SK-N-SH treated with all-trans-retinoic acid at 6 μM for 48 hours (cell line): ENCODE measurements around the gene SORCS3.
A peak's percentile ranks its signal among the peaks of the same experiment; 100 is the strongest.

Experiments used
- ATAC-seq: fragments of 200-7000 bp; cut with Tn5 transposase; 3 replicates; pipeline ENCODE4 v1.9.1; 2020; ENCODE audit warnings: mild to moderate bottlenecking, moderate library complexity
- ARNTL ChIP-seq: fragments of 450-650 bp; formaldehyde crosslinking; IDR thresholded peaks from 2 replicates; pipeline ENCODE4 v1.5.0; 2020; ENCODE audit warnings: low read depth, mild to moderate bottlenecking, moderate library complexity, borderline replicate concordance
- CSDC2 ChIP-seq: fragments of 250-450 bp; sonication (Bioruptor Pico); IDR thresholded peaks from 2 replicates; pipeline ENCODE4 v1.5.0; 2020; ENCODE audit warnings: mild to moderate bottlenecking, moderate library complexity
- CSRNP3 ChIP-seq: fragments of 250-450 bp; sonication (Bioruptor Pico); IDR thresholded peaks from 2 replicates; pipeline ENCODE4 v1.5.1; 2021; ENCODE audit warnings: mild to moderate bottlenecking, moderate library complexity
- ESRRG ChIP-seq: fragments of 250-450 bp; sonication (Bioruptor Pico); IDR thresholded peaks from 2 replicates; pipeline ENCODE4 v1.6.1; 2021; ENCODE audit warnings: mild to moderate bottlenecking
- GLIS3 ChIP-seq: fragments of 250-450 bp; sonication (Bioruptor Pico); IDR thresholded peaks from 2 replicates; pipeline ENCODE4 v1.5.0; 2020; ENCODE audit warnings: mild to moderate bottlenecking, moderate library complexity
- ISL1 ChIP-seq: fragments of 250-450 bp; sonication (Bioruptor Pico); IDR thresholded peaks from 2 replicates; pipeline ENCODE4 v2.1.2; 2022; ENCODE audit warnings: mild to moderate bottlenecking, moderate library complexity
- OSR1 ChIP-seq: fragments of 250-450 bp; sonication (Bioruptor Pico); IDR thresholded peaks from 2 replicates; pipeline ENCODE4 v1.8.0; 2022; ENCODE audit warnings: moderate library complexity, mild to moderate bottlenecking, inconsistent platforms
- POU6F1 ChIP-seq: fragments of 250-450 bp; sonication (Bioruptor Pico); IDR thresholded peaks from 2 replicates; pipeline ENCODE4 v1.8.0; 2021; ENCODE audit warnings: low read depth, mild to moderate bottlenecking, moderate library complexity, borderline replicate concordance
- PPARA ChIP-seq: fragments of 250-450 bp; sonication (Bioruptor Pico); IDR thresholded peaks from 2 replicates; pipeline ENCODE4 v1.5.0; 2020; ENCODE audit warnings: mild to moderate bottlenecking, borderline replicate concordance
- RARB ChIP-seq: fragments of 250-450 bp; sonication (Bioruptor Pico); IDR thresholded peaks from 2 replicates; pipeline ENCODE4 v1.8.0; 2021; ENCODE audit warnings: mild to moderate bottlenecking, moderate library complexity
- TCF4 ChIP-seq: fragments of 250-450 bp; sonication (Bioruptor Pico); IDR thresholded peaks from 2 replicates; pipeline ENCODE4 v1.8.0; 2021; ENCODE audit warnings: mild to moderate bottlenecking, moderate library complexity, borderline replicate concordance
- TOX ChIP-seq: fragments of 250-450 bp; sonication (Bioruptor Pico); IDR thresholded peaks from 2 replicates; pipeline ENCODE4 v1.8.0; 2021; ENCODE audit warnings: mild to moderate bottlenecking, moderate library complexity, borderline replicate concordance
- TSHZ2 ChIP-seq: fragments of 250-450 bp; sonication (Bioruptor Pico); IDR thresholded peaks from 2 replicates; pipeline ENCODE4 v1.5.0; 2020; ENCODE audit warnings: mild to moderate bottlenecking, moderate library complexity
- ZC3H10 ChIP-seq: fragments of 250-450 bp; sonication (Bioruptor Pico); IDR thresholded peaks from 2 replicates; pipeline ENCODE4 v1.5.1; 2021; ENCODE audit warnings: mild to moderate bottlenecking, moderate library complexity
- ZFP3 ChIP-seq: fragments of 250-450 bp; sonication (Bioruptor Pico); IDR thresholded peaks from 2 replicates; pipeline ENCODE4 v1.5.0; 2020; ENCODE audit warnings: mild to moderate bottlenecking, moderate library complexity
- ZFP30 ChIP-seq: fragments of 450-650 bp; formaldehyde crosslinking; IDR thresholded peaks from 2 replicates; pipeline ENCODE4 v1.5.0; 2022; ENCODE audit warnings: mild to moderate bottlenecking, moderate library complexity
- ZNF565 ChIP-seq: fragments of 450-650 bp; formaldehyde crosslinking; conservative IDR thresholded peaks from 2 replicates; pipeline ENCODE4 v1.5.0; 2020; ENCODE audit warnings: low read depth, mild to moderate bottlenecking, moderate library complexity
- ZNF70 ChIP-seq: fragments of 450-650 bp; formaldehyde crosslinking; IDR thresholded peaks from 2 replicates; pipeline ENCODE4 v1.5.0; 2020; ENCODE audit warnings: mild to moderate bottlenecking, moderate library complexity
- ZNF8 ChIP-seq: fragments of 450-650 bp; formaldehyde crosslinking; IDR thresholded peaks from 2 replicates; pipeline ENCODE4 v1.5.0; 2020; ENCODE audit warnings: mild to moderate bottlenecking, moderate library complexity

The SORCS3 gene

GRCh38 chr10:105029286-105029685, 388.2 kb downstream of the SORCS3 start:
- no peak for ATAC-seq
- TF ChIP-seq TCF4 (CRISPR knock-in tag) (peak; percentile 80), TOX (CRISPR knock-in tag) (no peak), TSHZ2 (CRISPR knock-in tag) (peak; percentile 33; the same call in 1 of the 2 replicates)

- ATAC-seq = no peak
- TF ChIP-seq PPARA (CRISPR knock-in tag) = no peak
- TF ChIP-seq TCF4 (CRISPR knock-in tag) = no peak
- TF ChIP-seq ARNTL (CRISPR knock-in tag) = no peak
- no peak for TF ChIP-seq CSDC2 (CRISPR knock-in tag)
- no peak for TF ChIP-seq POU6F1 (CRISPR knock-in tag)
- no peak for TF ChIP-seq OSR1 (CRISPR knock-in tag)
- no peak for TF ChIP-seq GLIS3 (CRISPR knock-in tag)
- no peak for TF ChIP-seq ESRRG
- TF ChIP-seq ZC3H10 (CRISPR knock-in tag) = no peak
- no peak for TF ChIP-seq TSHZ2 (CRISPR knock-in tag)
- no peak for TF ChIP-seq ZNF70 (CRISPR knock-in tag)
- TF ChIP-seq TOX (CRISPR knock-in tag) = no peak
- TF ChIP-seq ZNF565 (CRISPR knock-in tag) = no peak
- TF ChIP-seq ZNF8 (CRISPR knock-in tag) = no peak
These were observed 395.9 kb downstream of the SORCS3 start for GRCh38 chr10:105037022-105037421.

- no peak for ATAC-seq
- TF ChIP-seq TOX (CRISPR knock-in tag) (no peak), RARB (CRISPR knock-in tag) (no peak), PPARA (CRISPR knock-in tag) (no peak), ZNF565 (CRISPR knock-in tag) (no peak), ZNF8 (CRISPR knock-in tag) (no peak), POU6F1 (CRISPR knock-in tag) (no peak), TCF4 (CRISPR knock-in tag) (no peak), TSHZ2 (CRISPR knock-in tag) (no peak), ZFP30 (CRISPR knock-in tag) (no peak), ZFP3 (no peak), CSRNP3 (CRISPR knock-in tag) (no peak), ISL1 (CRISPR knock-in tag) (no peak)
These were observed 400.9 kb downstream of the SORCS3 start for GRCh38 chr10:105041956-105042355.
